Smooth muscle cell (in vitro differentiated cells): ENCODE data around the gene PDK3. TPM values are rescaled to one million over a fixed set of nuclear protein-coding genes. Genes with fewer than 3 reads are reported as not detected.
A peak's percentile ranks its signal among the peaks of the same experiment; 100 is the strongest.

Experiments
- DNase-seq: peaks from one replicate; lab custom pipeline; 2025; ENCODE audit not compliant: unreplicated experiment; lab: John Stamatoyannopoulos, UW
- H2AFZ ChIP-seq: fragments of 200-600 bp; sonication (generic); 2 replicates; pipeline ENCODE4 v1.6.0; 2016; ENCODE audit warnings: antibody characterized with exemption, low read depth, mild to moderate bottlenecking
- H3F3A ChIP-seq: fragments of 200-600 bp; sonication (generic); 2 replicates; pipeline ENCODE4 v1.6.0; 2017; ENCODE audit warnings: antibody characterized with exemption, low read depth
- H3K27ac ChIP-seq: fragments of 200-600 bp; sonication (generic); 2 replicates; pipeline ENCODE4 v1.5.1; 2016; ENCODE audit warnings: low read depth, mild to moderate bottlenecking
- H3K27me3 ChIP-seq: fragments of 200-600 bp; sonication (generic); 2 replicates; pipeline ENCODE4 v1.6.1; 2016; ENCODE audit warnings: low read depth, mild to moderate bottlenecking
- H3K36me3 ChIP-seq: fragments of 200-600 bp; sonication (generic); 2 replicates; pipeline ENCODE4 v1.5.1; 2016; ENCODE audit warnings: low read depth
- H3K4me1 ChIP-seq: fragments of 200-600 bp; sonication (generic); 2 replicates; pipeline ENCODE4 v1.5.1; 2016; ENCODE audit warnings: low read depth
- H3K4me2 ChIP-seq: fragments of 200-600 bp; sonication (generic); 2 replicates; pipeline ENCODE4 v1.6.0; 2016; ENCODE audit warnings: mild to moderate bottlenecking
- H3K4me3 ChIP-seq: fragments of 200-600 bp; sonication (generic); 2 replicates; pipeline ENCODE4 v1.5.1; 2016; ENCODE audit warnings: mild to moderate bottlenecking
- H3K79me2 ChIP-seq: fragments of 200-600 bp; sonication (generic); 2 replicates; pipeline ENCODE4 v1.6.0; 2016; ENCODE audit warnings: low read depth, mild to moderate bottlenecking
- H3K9ac ChIP-seq: fragments of 200-600 bp; sonication (generic); 2 replicates; pipeline ENCODE4 v1.6.0; 2016; ENCODE audit warnings: low read depth
- H3K9me3 ChIP-seq: fragments of 200-600 bp; sonication (generic); replicated peaks from 2 replicates; pipeline ENCODE4 v1.5.1; 2016; ENCODE audit warnings: low read depth
- H4K20me1 ChIP-seq: fragments of 200-600 bp; sonication (generic); 2 replicates; pipeline ENCODE4 v1.6.0; 2016; ENCODE audit warnings: low read depth
- WGBS: methylation state at CpG from one replicate; pipeline ENCODE4 v1.1.7; 2016; ENCODE audit warnings: low lambda C conversion rate; 5-methylcytosine and 5-hydroxymethylcytosine counted together
- polyA plus RNA-seq: library from polyadenylated mRNA; unstranded; fragments of >200 nt; fragmentation: Nextera tagmentation; extraction: Ambion mirVana; gene quantifications from 2 replicates; pipeline ENCODE4 v1.2.1, GENCODE V29; 2016
- total RNA-seq: library from RNA; depleted of rRNA; stranded (reverse); fragments of >200 nt; gene quantifications from 2 replicates; pipeline ENCODE4 v1.2.3, GENCODE V29; 2014
- TF ChIP-seq, protein P1 (sequence below): fragments of 200-600 bp; sonication (generic); IDR thresholded peaks from 2 replicates; pipeline ENCODE4 v1.5.1; 2017; ENCODE audit warnings: borderline replicate concordance, mild to moderate bottlenecking, antibody characterized with exemption; ENCODE audit not compliant: insufficient read depth, poor library complexity, severe bottlenecking

PDK3 gene
- total and polyA plus RNA-seq, 2 experiments from 2014 or later = 27.1 to 30.7 TPM

DNA sequence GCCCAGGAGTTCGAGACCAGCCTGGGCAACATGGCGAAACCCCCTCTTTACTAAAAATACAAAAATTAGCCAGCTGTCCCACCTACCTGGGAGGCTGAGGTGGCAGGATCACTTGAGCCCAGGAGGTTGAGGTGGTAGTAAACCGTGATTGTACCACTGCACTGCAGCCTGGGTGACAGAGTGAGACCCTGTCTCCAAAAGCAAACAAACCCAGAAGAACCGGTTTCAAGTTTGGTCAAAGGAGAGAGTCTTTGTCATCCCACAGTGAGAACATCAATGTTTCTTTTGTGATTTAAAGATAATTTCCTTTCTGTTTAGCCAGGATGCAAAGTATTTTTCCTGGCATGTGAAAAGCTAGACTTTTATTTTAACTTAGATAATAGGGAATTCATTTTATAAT is 26.7 kb downstream of the PDK3 start:
- Histone ChIP-seq H3K36me3 (no peaks in the 10 kb centered on the region), H3K79me2 (no peaks in the 10 kb centered on the region), H3K9me3 (no peaks in the 10 kb centered on the region), H3K4me1 (peaks cover 15% of the 10 kb centered on the region), H3K27me3 (no peaks in the 10 kb centered on the region), H2AFZ (no peak overlapping the region), H3K27ac (no peak overlapping the region), H4K20me1 (peaks cover 29% of the 10 kb centered on the region), H3K9ac (no peak overlapping the region), H3F3A (no peaks in the 10 kb centered on the region), H3K4me2 (no peak overlapping the region), H3K4me3 (no peak overlapping the region)
- no peak for DNase-seq
- TF ChIP-seq, protein P1, sequence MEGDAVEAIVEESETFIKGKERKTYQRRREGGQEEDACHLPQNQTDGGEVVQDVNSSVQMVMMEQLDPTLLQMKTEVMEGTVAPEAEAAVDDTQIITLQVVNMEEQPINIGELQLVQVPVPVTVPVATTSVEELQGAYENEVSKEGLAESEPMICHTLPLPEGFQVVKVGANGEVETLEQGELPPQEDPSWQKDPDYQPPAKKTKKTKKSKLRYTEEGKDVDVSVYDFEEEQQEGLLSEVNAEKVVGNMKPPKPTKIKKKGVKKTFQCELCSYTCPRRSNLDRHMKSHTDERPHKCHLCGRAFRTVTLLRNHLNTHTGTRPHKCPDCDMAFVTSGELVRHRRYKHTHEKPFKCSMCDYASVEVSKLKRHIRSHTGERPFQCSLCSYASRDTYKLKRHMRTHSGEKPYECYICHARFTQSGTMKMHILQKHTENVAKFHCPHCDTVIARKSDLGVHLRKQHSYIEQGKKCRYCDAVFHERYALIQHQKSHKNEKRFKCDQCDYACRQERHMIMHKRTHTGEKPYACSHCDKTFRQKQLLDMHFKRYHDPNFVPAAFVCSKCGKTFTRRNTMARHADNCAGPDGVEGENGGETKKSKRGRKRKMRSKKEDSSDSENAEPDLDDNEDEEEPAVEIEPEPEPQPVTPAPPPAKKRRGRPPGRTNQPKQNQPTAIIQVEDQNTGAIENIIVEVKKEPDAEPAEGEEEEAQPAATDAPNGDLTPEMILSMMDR = no peak
- WGBS = 74% methylated on average over 4 of the region's 4 CpGs

DNA sequence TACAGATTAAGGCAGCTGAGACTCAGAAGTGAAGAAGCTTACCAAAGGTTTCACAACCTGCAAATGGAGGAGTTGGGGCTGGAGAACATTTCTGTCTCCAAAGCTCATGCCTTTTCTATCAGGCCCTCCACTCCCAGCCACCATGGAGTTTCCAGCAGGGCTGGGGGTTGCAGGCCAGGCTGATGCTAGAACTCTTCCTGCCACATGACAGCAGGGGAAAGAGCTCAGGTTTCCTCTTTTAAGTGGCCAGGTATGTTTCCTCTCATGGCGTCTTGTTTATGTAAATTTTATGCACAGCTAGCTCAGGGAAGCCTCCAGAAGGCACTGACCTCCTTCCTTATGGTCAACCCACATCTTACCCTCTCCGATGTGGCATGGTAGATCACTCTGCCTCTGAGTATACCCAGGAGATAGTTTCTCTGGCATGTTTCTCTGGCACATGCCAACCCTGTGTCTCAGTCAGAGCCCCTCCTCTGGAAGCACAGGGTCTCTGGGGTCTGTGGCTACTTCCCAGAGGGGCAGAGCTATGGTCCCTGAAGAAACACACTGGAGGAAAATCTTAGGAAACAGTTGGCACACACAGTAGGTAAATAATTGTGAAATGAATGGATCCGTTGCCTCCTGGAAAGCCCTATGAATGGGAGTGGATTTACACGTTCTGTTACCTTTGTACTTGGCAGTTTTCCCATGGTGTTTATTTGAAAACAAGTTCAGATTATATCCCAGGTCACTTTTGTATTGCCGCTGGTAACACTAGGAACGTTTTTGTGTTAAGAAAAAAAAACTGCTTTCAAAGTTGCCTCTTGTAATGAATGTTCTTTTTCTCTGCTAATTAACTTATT is 28.9 kb downstream of the PDK3 start:
- no peak overlapping the region for H3K9ac ChIP-seq
- whole genome bisulfite sequencing = 80% methylated on average over 6 of the region's 6 CpGs
- H3K27me3 ChIP-seq = no peaks in the 10 kb centered on the region
- DNase-seq = no peak
- TF ChIP-seq, protein P1 = no peak
- H4K20me1 ChIP-seq = peaks cover 24% of the 10 kb centered on the region
- H3K36me3 ChIP-seq = no peaks in the 10 kb centered on the region
- peaks cover 15% of the 10 kb centered on the region for H3K4me1 ChIP-seq
- H3K9me3 ChIP-seq = no peaks in the 10 kb centered on the region
- H3K27ac ChIP-seq = peak overlapping the region; percentile 66
- H2AFZ ChIP-seq = no peak overlapping the region
- no peaks in the 10 kb centered on the region for H3K79me2 ChIP-seq
- no peaks in the 10 kb centered on the region for H3F3A ChIP-seq
- peak overlapping the region; percentile 28 for H3K4me3 ChIP-seq
- peak overlapping the region; percentile 80 for H3K4me2 ChIP-seq

DNA sequence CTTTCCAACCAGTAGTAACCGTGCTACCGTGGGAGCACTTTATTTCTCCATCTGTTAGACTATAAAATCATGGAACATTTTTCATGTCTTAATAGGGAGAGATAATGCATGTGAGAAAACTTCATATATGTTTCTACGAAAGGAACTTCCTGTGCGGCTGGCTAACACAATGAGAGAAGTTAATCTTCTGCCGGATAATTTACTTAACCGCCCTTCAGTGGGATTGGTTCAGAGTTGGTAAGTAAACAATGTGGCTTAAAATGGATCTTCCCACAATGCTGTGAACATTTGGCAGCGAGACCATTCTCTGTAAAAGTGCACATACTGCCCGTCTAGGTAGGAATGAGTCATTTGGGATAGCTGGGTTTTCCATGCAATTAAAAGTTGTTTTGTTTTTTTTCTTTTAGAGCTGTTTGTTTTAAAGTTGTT is 29.6 kb downstream of the PDK3 start:
- Histone ChIP-seq H3K27ac (peak overlapping the region; percentile 66), H3K27me3 (no peaks in the 10 kb centered on the region), H3K79me2 (no peaks in the 10 kb centered on the region), H3K9me3 (no peaks in the 10 kb centered on the region), H3K4me1 (peaks cover 15% of the 10 kb centered on the region), H3K4me3 (peak overlapping the region; percentile 28), H3K4me2 (peak overlapping the region; percentile 80), H3F3A (no peaks in the 10 kb centered on the region), H3K36me3 (no peaks in the 10 kb centered on the region), H3K9ac (no peak overlapping the region), H2AFZ (no peak overlapping the region), H4K20me1 (peaks cover 24% of the 10 kb centered on the region)
- WGBS = 15% methylated on average over 8 of the region's 8 CpGs
- TF ChIP-seq, protein P1 = no peak
- no peak for DNase-seq
